ENCODE measurements around the gene NEK6.

DNA sequence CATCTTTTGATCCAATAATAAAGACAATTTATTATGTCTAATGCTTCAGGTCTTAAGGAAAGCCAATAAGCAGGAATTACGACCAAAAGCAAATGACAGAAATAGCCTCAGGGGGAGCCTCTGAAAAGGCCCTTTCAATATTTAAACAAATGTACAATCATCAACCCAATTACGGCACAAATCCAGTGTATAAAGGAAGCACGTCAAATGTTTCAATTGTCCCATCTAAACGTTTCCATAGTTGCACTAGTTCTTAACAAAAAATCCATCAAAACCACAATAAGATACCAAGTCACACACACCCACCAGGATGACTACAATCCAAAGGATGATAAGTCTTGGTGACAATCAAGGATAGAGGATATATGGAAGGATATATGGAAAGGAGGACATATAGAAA lies 115.6 kb downstream of the NEK6 start:
- TF ChIP-seq RAD21 (IDR thresholded peaks at IDR 0.05 in 1 of 2, conservative IDR thresholded peaks at IDR 0.05 in 1 of 2; ENCODE audit: low read depth in 2 of 2, low read length in 2 of 2), result no peak
- TF ChIP-seq EP300 (IDR thresholded peaks at IDR 0.05; ENCODE audit: borderline replicate concordance in 1 of 2, low read depth in 2 of 2, low read length in 2 of 2), result no peak
- no peak for TF ChIP-seq YY1 (IDR thresholded peaks at IDR 0.05; ENCODE audit: low read depth, low read length)
- TF ChIP-seq SIN3A (conservative IDR thresholded peaks at IDR 0.05 in 1 of 2, IDR thresholded peaks at IDR 0.05 in 1 of 2; ENCODE audit: low read depth in 1 of 2, low read length in 2 of 2), result no peak
- TF ChIP-seq, protein P1, sequence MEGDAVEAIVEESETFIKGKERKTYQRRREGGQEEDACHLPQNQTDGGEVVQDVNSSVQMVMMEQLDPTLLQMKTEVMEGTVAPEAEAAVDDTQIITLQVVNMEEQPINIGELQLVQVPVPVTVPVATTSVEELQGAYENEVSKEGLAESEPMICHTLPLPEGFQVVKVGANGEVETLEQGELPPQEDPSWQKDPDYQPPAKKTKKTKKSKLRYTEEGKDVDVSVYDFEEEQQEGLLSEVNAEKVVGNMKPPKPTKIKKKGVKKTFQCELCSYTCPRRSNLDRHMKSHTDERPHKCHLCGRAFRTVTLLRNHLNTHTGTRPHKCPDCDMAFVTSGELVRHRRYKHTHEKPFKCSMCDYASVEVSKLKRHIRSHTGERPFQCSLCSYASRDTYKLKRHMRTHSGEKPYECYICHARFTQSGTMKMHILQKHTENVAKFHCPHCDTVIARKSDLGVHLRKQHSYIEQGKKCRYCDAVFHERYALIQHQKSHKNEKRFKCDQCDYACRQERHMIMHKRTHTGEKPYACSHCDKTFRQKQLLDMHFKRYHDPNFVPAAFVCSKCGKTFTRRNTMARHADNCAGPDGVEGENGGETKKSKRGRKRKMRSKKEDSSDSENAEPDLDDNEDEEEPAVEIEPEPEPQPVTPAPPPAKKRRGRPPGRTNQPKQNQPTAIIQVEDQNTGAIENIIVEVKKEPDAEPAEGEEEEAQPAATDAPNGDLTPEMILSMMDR (IDR thresholded peaks at IDR 0.05; ENCODE audit: control extremely low read depth in 1 of 3, insufficient read depth in 1 of 3, low read depth in 1 of 3, low read length in 3 of 3), result no peak
- TF ChIP-seq SIRT6 (IDR thresholded peaks at IDR 0.05; ENCODE audit: low read length), result no peak
- no peak for TF ChIP-seq CEBPB (IDR thresholded peaks at IDR 0.05; ENCODE audit: low read depth, low read length)
- no peak for TF ChIP-seq RBBP5 (IDR thresholded peaks at IDR 0.05; ENCODE audit: borderline replicate concordance, low read depth, low read length)
- no peak for TF ChIP-seq PHF8 (conservative IDR thresholded peaks at IDR 0.05; ENCODE audit: low read depth, low read length)
- TF ChIP-seq POLR2AphosphoS5 (IDR thresholded peaks at IDR 0.05; ENCODE audit: low read depth, low read length), result no peak

Data from H1 (cell line).